ENCODE results near the gene KHNYN. TPM values are rescaled to one million over a fixed set of nuclear protein-coding genes. Genes with fewer than 3 reads are reported as not detected.

The KHNYN gene
- total RNA-seq (2014; rRNA removed; shearing (Covaris generic)) = 21.9 and 28.1 TPM in 2 replicates
- polyA plus RNA-seq (2016; fragmentation: Nextera tagmentation; extraction: Ambion mirVana) = 2.1 and 2.7 TPM in 2 replicates
- long read RNA-seq, partial matches to known transcripts = 1 of 2 reads
- long read RNA-seq, other reads (novel, unspliced or antisense) = 1 of 2 reads

DNA sequence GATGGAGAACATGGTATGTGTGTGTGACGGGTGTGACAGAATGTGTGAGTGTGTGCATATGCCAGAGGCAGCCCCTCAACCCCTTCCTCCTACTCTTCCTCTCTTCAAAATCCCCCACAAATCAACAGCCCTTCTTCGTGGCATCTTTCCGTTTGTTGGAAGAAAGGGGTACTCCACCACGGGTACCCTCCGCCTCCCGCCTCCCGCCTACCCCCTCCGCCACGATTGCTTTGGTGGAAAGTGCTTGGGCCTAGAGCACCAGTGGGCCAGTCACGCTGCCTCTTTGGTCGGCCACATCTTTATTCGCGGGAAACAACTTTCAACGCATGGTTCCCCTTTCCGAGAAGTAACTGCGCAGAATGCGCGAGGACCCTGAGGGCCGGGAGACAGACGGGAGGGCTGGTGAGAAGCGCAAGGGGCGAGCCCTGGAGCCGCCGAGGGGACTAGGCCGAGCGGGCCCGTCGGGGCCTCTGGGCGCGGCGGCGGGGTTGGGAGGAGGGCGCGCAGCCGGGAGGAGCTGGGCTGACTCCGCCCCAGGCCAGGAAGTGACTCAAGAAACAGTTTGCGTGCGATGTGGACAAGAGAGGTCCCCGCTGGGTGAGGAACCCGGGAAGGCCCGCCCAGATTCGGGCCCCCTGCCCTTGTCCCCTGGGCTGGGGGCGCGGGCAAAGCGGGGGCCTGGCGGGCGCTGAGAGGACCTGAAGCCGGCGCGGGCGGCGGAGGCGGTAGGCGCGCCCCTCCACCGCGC lies at the start of gene KHNYN, which contains the start of gene CBLN3:
Gene KHNYN (plus strand): TSS at position 560 of the 748 bp plus-strand sequence. CDS start 777 bp downstream, outside the sequence.
Gene CBLN3 (minus strand): TSS at position 274 of the 748 bp plus-strand sequence. CDS start 614 bp downstream, outside the sequence.
- peaks cover 25% of the 10 kb centered on the region for H3K4me1 Mint-ChIP-seq
- H4K20me1 ChIP-seq (replicated peaks; ENCODE audit: insufficient read depth) = no peaks in the 10 kb centered on the region
- peak within 1 kb of the TSS; percentile 98 for H2AFZ ChIP-seq
- peak within 1 kb of the TSS; percentile 96 for H3K4me2 ChIP-seq
- no peaks in the 10 kb centered on the region for H3K36me3 ChIP-seq (ENCODE audit: insufficient read depth)
- H3K27ac Mint-ChIP-seq = no peak within 1 kb of the TSS; the same call in 1 of the 2 replicates
- H3K36me3 Mint-ChIP-seq (ENCODE audit: low read depth) = peaks cover 4% of the 10 kb centered on the region; the same call in 2 of the 3 replicates
- peak; percentile 94 for DNase-seq (ENCODE audit: low spot score)
- ATAC-seq = peak; percentile 65
- H3K4me3 ChIP-seq = peak within 1 kb of the TSS; percentile 85
- peaks cover 18% of the 10 kb centered on the region for H3K27me3 Mint-ChIP-seq (ENCODE audit: insufficient read depth, low read depth, poor library complexity)
- H3K9me2 ChIP-seq (ENCODE audit: insufficient read depth) = no peaks in the 10 kb centered on the region
- H3F3A ChIP-seq (replicated peaks; ENCODE audit: low read depth) = peaks cover 11% of the 10 kb centered on the region
- TF ChIP-seq STAT1 (IDR thresholded peaks at IDR 0.05; ENCODE audit: unreplicated experiment) = no peak
- 0 out of 2 replicates have a peak, but pooled peaks have one; percentile 64 for TF ChIP-seq POLR2AphosphoS5 (IDR thresholded peaks at IDR 0.05; ENCODE audit: low read depth)
- H3K79me2 ChIP-seq (replicated peaks; ENCODE audit: insufficient read depth) = no peaks in the 10 kb centered on the region
- H3K27me3 ChIP-seq (ENCODE audit: insufficient read depth) = peaks cover 26% of the 10 kb centered on the region
- peaks cover 19% of the 10 kb centered on the region for H3K4me1 ChIP-seq (ENCODE audit: insufficient read depth)
- H3K27ac ChIP-seq (ENCODE audit: low read depth) = 0 out of 2 replicates have a peak within 1 kb of the TSS, but pooled peaks have one; percentile 59
- no peaks in the 10 kb centered on the region for H3K9me3 Mint-ChIP-seq
- H3K4me3 Mint-ChIP-seq = peak within 1 kb of the TSS; percentile 83

DNA sequence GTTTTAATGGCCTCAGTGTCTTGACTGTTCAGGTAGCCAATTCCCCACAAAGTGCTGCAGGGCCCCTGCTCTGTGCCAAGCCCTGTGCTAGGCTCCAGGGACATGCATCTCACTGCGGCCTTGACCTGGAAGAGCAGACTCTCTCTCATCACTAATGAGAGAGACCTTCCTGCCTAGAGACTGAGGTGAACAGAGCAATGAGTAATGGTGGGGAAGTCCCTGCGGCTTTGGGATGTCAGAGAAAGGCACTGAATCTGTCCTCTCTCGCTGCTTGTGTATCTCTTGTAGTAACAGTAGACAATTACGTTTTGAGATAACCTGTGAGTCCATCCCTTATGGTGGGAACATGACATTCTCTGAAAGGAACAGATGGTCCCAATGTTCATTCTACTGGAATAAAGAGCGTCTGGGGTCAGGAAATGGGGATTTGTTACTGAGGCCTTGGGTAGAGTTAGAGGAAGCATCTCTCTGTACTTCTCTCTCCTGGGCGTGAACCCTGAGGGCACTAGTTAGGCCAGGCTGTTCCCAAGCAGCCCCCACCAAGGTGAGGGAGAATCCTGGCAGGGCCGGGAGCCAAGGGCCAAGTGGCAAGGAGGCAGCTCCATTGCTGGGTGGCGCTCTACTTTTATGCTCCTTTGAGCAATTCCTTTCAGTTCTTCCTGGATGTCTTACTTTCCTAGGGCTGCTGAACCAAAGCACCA lies 48.2 kb upstream of the KHNYN start:
- no peak for ATAC-seq
- H3K27ac ChIP-seq (ENCODE audit: low read depth) = no peak overlapping the region
- Mint-ChIP-seq H3K27ac (no peak overlapping the region), H3K4me1 (peaks cover 31% of the 10 kb centered on the region), H3K4me3 (no peak overlapping the region), H3K27me3 (ENCODE audit: insufficient read depth, low read depth, poor library complexity) (peaks cover 14% of the 10 kb centered on the region), H3K36me3 (ENCODE audit: low read depth) (no peaks in the 10 kb centered on the region; the same call in 2 of the 3 replicates), H3K9me3 (no peaks in the 10 kb centered on the region)
- H4K20me1 ChIP-seq (replicated peaks; ENCODE audit: insufficient read depth) = no peaks in the 10 kb centered on the region
- DNase-seq (ENCODE audit: low spot score) = no peak
- peaks cover 21% of the 10 kb centered on the region for H3K4me1 ChIP-seq (ENCODE audit: insufficient read depth)
- H3K4me2 ChIP-seq = no peak overlapping the region
- no peak for TF ChIP-seq JUNB (IDR thresholded peaks at IDR 0.05; ENCODE audit: unreplicated experiment)
- TF ChIP-seq, protein P1, sequence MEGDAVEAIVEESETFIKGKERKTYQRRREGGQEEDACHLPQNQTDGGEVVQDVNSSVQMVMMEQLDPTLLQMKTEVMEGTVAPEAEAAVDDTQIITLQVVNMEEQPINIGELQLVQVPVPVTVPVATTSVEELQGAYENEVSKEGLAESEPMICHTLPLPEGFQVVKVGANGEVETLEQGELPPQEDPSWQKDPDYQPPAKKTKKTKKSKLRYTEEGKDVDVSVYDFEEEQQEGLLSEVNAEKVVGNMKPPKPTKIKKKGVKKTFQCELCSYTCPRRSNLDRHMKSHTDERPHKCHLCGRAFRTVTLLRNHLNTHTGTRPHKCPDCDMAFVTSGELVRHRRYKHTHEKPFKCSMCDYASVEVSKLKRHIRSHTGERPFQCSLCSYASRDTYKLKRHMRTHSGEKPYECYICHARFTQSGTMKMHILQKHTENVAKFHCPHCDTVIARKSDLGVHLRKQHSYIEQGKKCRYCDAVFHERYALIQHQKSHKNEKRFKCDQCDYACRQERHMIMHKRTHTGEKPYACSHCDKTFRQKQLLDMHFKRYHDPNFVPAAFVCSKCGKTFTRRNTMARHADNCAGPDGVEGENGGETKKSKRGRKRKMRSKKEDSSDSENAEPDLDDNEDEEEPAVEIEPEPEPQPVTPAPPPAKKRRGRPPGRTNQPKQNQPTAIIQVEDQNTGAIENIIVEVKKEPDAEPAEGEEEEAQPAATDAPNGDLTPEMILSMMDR (conservative IDR thresholded peaks at IDR 0.05; ENCODE audit: low read depth in 2 of 2) = 0 out of 4 replicates have a peak, but pooled peaks of 1 of the 2 experiments have one; percentile 2
- no peak overlapping the region for H2AFZ ChIP-seq
- no peaks in the 10 kb centered on the region for H3K79me2 ChIP-seq (replicated peaks; ENCODE audit: insufficient read depth)
- H3K36me3 ChIP-seq (ENCODE audit: insufficient read depth) = no peaks in the 10 kb centered on the region
- 0 out of 2 replicates have a peak, but pooled peaks cover 2% of the 10 kb centered on the region for H3F3A ChIP-seq (replicated peaks; ENCODE audit: low read depth)
- H3K9me2 ChIP-seq (ENCODE audit: insufficient read depth) = no peaks in the 10 kb centered on the region
- H3K27me3 ChIP-seq (ENCODE audit: insufficient read depth) = no peaks in the 10 kb centered on the region
- H3K4me3 ChIP-seq = no peak overlapping the region

DNA sequence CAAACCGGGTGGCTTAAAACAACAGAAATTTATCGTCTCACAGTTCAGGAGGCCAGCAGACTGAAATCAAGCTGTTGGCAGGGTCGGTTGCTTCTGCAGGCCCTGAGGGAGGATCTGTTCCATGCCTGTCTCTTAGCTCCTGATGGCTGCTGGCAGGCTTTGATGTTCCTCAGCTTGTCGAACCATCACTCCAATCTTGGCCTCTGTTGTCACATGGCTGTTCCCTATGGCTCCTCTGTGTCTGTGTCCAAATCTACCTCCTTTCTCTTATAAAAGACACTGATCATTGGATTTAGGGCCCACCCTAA lies 47.7 kb upstream of the KHNYN start:
- Histone ChIP-seq H3K27me3 (ENCODE audit: insufficient read depth) (no peaks in the 10 kb centered on the region), H3K36me3 (ENCODE audit: insufficient read depth) (no peaks in the 10 kb centered on the region), H3K79me2 (replicated peaks; ENCODE audit: insufficient read depth) (no peaks in the 10 kb centered on the region), H3K4me2 (no peak overlapping the region), H3K27ac (ENCODE audit: low read depth) (no peak overlapping the region), H2AFZ (no peak overlapping the region), H3F3A (replicated peaks; ENCODE audit: low read depth) (0 out of 2 replicates have a peak, but pooled peaks cover under 1% of the 10 kb centered on the region), H3K4me3 (no peak overlapping the region), H3K9me2 (ENCODE audit: insufficient read depth) (no peaks in the 10 kb centered on the region), H3K4me1 (ENCODE audit: insufficient read depth) (peaks cover 16% of the 10 kb centered on the region), H4K20me1 (replicated peaks; ENCODE audit: insufficient read depth) (no peaks in the 10 kb centered on the region)
- Mint-ChIP-seq H3K4me1 (peaks cover 26% of the 10 kb centered on the region), H3K36me3 (ENCODE audit: low read depth) (no peaks in the 10 kb centered on the region; the same call in 2 of the 3 replicates), H3K9me3 (no peaks in the 10 kb centered on the region), H3K27me3 (ENCODE audit: insufficient read depth, low read depth, poor library complexity) (peaks cover 10% of the 10 kb centered on the region), H3K27ac (no peak overlapping the region), H3K4me3 (no peak overlapping the region)
- no peak for DNase-seq (ENCODE audit: low spot score)
- no peak for ATAC-seq
- TF ChIP-seq, protein P2, sequence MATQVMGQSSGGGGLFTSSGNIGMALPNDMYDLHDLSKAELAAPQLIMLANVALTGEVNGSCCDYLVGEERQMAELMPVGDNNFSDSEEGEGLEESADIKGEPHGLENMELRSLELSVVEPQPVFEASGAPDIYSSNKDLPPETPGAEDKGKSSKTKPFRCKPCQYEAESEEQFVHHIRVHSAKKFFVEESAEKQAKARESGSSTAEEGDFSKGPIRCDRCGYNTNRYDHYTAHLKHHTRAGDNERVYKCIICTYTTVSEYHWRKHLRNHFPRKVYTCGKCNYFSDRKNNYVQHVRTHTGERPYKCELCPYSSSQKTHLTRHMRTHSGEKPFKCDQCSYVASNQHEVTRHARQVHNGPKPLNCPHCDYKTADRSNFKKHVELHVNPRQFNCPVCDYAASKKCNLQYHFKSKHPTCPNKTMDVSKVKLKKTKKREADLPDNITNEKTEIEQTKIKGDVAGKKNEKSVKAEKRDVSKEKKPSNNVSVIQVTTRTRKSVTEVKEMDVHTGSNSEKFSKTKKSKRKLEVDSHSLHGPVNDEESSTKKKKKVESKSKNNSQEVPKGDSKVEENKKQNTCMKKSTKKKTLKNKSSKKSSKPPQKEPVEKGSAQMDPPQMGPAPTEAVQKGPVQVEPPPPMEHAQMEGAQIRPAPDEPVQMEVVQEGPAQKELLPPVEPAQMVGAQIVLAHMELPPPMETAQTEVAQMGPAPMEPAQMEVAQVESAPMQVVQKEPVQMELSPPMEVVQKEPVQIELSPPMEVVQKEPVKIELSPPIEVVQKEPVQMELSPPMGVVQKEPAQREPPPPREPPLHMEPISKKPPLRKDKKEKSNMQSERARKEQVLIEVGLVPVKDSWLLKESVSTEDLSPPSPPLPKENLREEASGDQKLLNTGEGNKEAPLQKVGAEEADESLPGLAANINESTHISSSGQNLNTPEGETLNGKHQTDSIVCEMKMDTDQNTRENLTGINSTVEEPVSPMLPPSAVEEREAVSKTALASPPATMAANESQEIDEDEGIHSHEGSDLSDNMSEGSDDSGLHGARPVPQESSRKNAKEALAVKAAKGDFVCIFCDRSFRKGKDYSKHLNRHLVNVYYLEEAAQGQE (IDR thresholded peaks at IDR 0.05; ENCODE audit: unreplicated experiment) = no peak
- TF ChIP-seq NANOG (IDR thresholded peaks at IDR 0.05; ENCODE audit: borderline replicate concordance) = no peak
- TF ChIP-seq ZNF331 (CRISPR knock-in tag; IDR thresholded peaks at IDR 0.05; ENCODE audit: low read depth) = no peak
- TF ChIP-seq, protein P3, sequence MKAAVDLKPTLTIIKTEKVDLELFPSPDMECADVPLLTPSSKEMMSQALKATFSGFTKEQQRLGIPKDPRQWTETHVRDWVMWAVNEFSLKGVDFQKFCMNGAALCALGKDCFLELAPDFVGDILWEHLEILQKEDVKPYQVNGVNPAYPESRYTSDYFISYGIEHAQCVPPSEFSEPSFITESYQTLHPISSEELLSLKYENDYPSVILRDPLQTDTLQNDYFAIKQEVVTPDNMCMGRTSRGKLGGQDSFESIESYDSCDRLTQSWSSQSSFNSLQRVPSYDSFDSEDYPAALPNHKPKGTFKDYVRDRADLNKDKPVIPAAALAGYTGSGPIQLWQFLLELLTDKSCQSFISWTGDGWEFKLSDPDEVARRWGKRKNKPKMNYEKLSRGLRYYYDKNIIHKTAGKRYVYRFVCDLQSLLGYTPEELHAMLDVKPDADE (IDR thresholded peaks at IDR 0.05) = no peak
